Measurements from ENCODE around the gene MED8. TPM values are rescaled to one million over a fixed set of nuclear protein-coding genes. Genes with fewer than 3 reads are reported as not detected.

MED8 gene
- total and polyA plus RNA-seq, 2 of the 8 experiments (the other 6 are each of a cell fraction or from before 2014, with no cell fraction given) = 7.0 to 20.6 TPM

DNA sequence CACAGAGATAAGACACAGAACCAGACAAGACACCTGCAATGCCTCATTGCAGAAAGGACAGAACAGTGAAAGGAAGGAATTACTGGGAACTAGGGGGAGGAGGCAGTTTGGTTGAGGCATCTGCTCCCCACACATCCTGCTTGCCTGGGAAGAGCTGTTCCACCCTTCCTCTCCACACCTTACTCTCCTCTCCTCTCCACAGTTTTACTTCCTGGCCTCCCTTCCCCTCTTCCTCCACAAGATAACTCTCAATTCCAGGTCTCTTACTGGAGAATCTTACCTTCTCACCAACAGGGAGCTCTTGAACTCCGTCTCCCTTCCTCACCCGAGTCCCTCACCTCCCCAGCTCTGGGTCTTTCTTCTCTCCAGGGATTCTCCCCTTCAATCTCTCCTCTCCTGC is 23.9 kb downstream of the MED8 start:
- no peak overlapping the region for H2AFZ ChIP-seq (ENCODE audit: low read length)
- peaks cover 0 to 10% of the 10 kb centered on the region in 2 experiments; a peak in 2 of 4 replicates for H3K79me2 ChIP-seq (ENCODE audit: control insufficient read depth in 1 of 2, insufficient read depth in 2 of 2, low read length in 2 of 2)
- H3K79me1 ChIP-seq (ENCODE audit: low read depth, low read length) = peaks cover 13% of the 10 kb centered on the region
- CTCF ChIA-PET (ENCODE audit: partially characterized antibody) = interaction anchor here (1.1 kb wide), 1 partner anchor 17 kb away, joined by 3 read pairs; no protein-coding TSS in a partner anchor
- no peak overlapping the region for H2BK20ac ChIP-seq (ENCODE audit: low read length)
- H3K4me1 ChIP-seq (replicated peaks in 1 of 4; ENCODE audit: control insufficient read depth in 3 of 4, insufficient read depth in 4 of 4, low read length in 3 of 4) = peaks cover 4 to 23% (median 13%) of the 10 kb centered on the region in 4 experiments
- H4K91ac ChIP-seq (replicated peaks; ENCODE audit: insufficient read length, low read length) = no peak overlapping the region
- H3K23ac ChIP-seq (ENCODE audit: insufficient read length) = no peak overlapping the region
- no peak overlapping the region for H3K4ac ChIP-seq (replicated peaks; ENCODE audit: insufficient read length, low read depth, low read length)
- peaks cover 13% of the 10 kb centered on the region for H3K23me2 ChIP-seq (ENCODE audit: low read depth, low read length)
- FAIRE-seq = no peak
- H3K18ac ChIP-seq (ENCODE audit: extremely low read depth, low read length) = no peak overlapping the region
- no peak overlapping the region for H3K27ac ChIP-seq (ENCODE audit: low read depth, low read length)
- H3K27me3 ChIP-seq (replicated peaks in 1 of 4; ENCODE audit: control insufficient read depth in 3 of 4, extremely low read depth in 1 of 4, insufficient read depth in 3 of 4, low read length in 3 of 4) = no peaks in the 10 kb centered on the region
- no peak overlapping the region for H4K5ac ChIP-seq (ENCODE audit: insufficient read length, low read depth, low read length)
- no peak overlapping the region for H2BK12ac ChIP-seq (ENCODE audit: low read depth, low read length)
- no peaks in the 10 kb centered on the region for H3K9me3 ChIP-seq (ENCODE audit: insufficient read depth in 2 of 2, low read depth in 1 of 2, low read length in 1 of 2)
- WGBS, 2 experiments (ENCODE audit: extremely low coverage in 1 of 2, insufficient coverage in 1 of 2, insufficient read length in 1 of 2, insufficient replicate concordance in 2 of 2, low coverage in 1 of 2, low lambda C conversion rate in 2 of 2, missing lambda C conversion rate in 1 of 2) = 80% methylated on average over 2 of the region's 2 CpGs; no CpG with 5 or more reads in 1 of the 2 experiments
- peaks cover 16 to 46% (median 28%) of the 10 kb centered on the region in 4 experiments for H3K36me3 ChIP-seq (ENCODE audit: control insufficient read depth in 2 of 4, insufficient read depth in 4 of 4, low read length in 3 of 4)
- no peak overlapping the region for H2BK5ac ChIP-seq (ENCODE audit: low read depth, low read length)
- peaks cover 8 to 16% of the 10 kb centered on the region in 2 experiments for H4K20me1 ChIP-seq (replicated peaks in 1 of 2; ENCODE audit: control insufficient read depth in 1 of 2, insufficient read depth in 2 of 2, low read length in 2 of 2)
- H3K56ac ChIP-seq (replicated peaks; ENCODE audit: insufficient read length, low read depth, low read length) = no peak overlapping the region
- H3K9ac ChIP-seq (replicated peaks in 1 of 4; ENCODE audit: extremely low read depth in 1 of 4, low read depth in 3 of 4, low read length in 3 of 4) = no peak overlapping the region
- H2AK5ac ChIP-seq (ENCODE audit: low read depth, low read length) = no peak overlapping the region
- H3K14ac ChIP-seq (ENCODE audit: insufficient read length) = no peak overlapping the region
- peak overlapping the region in 1 of 4 experiments; percentile 68; a peak in 1 of 8 replicates for H3K4me3 ChIP-seq (ENCODE audit: extremely low read depth in 1 of 4, insufficient read depth in 2 of 4, low read depth in 3 of 4, low read length in 4 of 4)
- H3K4me2 ChIP-seq (ENCODE audit: insufficient read depth in 1 of 2, low read depth in 2 of 2, low read length in 2 of 2) = peak overlapping the region; percentile 93 to 96
- no peak for DNase-seq (ENCODE audit: low read depth in 1 of 2, low spot score in 2 of 2)
- POLR2A ChIA-PET (ENCODE audit: partially characterized antibody) = interaction anchor here (1.1 to 1.8 kb wide), 3 partner anchors 10 to 24 kb away, joined by 3 to 5 read pairs (median 5); partner anchors contain the start of genes MED8 and SZT2
- no peak overlapping the region for H2BK15ac ChIP-seq (ENCODE audit: low read length)
- TF ChIP-seq TCF12 (IDR thresholded peaks at IDR 0.05; ENCODE audit: low read depth, low read length) (no peak), CTBP2 (IDR thresholded peaks at IDR 0.05; ENCODE audit: borderline replicate concordance, insufficient read depth, insufficient read length, low read length) (no peak), EGR1 (IDR thresholded peaks at IDR 0.05; ENCODE audit: borderline replicate concordance, low read depth, low read length) (no peak), CHD1 (IDR thresholded peaks at IDR 0.05; ENCODE audit: low read depth, low read length) (no peak), RAD21 (IDR thresholded peaks at IDR 0.05 in 1 of 2, conservative IDR thresholded peaks at IDR 0.05 in 1 of 2; ENCODE audit: low read depth in 2 of 2, low read length in 2 of 2) (no peak), KDM4A (IDR thresholded peaks at IDR 0.05; ENCODE audit: low read depth, low read length, severe bottlenecking) (no peak), SAP30 (IDR thresholded peaks at IDR 0.05; ENCODE audit: insufficient read depth, insufficient replicate concordance, low read length) (no peak)
- H4K8ac ChIP-seq (ENCODE audit: extremely low read depth, insufficient read depth, low read length) = no peak overlapping the region
- H2BK120ac ChIP-seq (replicated peaks; ENCODE audit: low read depth, low read length) = no peak overlapping the region

Measured in H1 (cell line).